ENCODE data around the gene PPM1L.

GRCh38 chr3:160755776-160756304, at the start of gene PPM1L:
- no peak for TF ChIP-seq CTCF (IDR thresholded peaks at IDR 0.05; ENCODE audit: low read length)
- no peak for TF ChIP-seq EZH2 (optimal IDR thresholded peaks at IDR 0.05; ENCODE audit: low read depth, low read length)
